Keratinocyte (primary cell): Measurements from ENCODE around the gene IRAK3.

Source experiments
- CTCF ChIP-seq, 3 experiments: IDR thresholded peaks in 1 of 3; conservative IDR thresholded peaks in 1 of 3; optimal IDR thresholded peaks in 1 of 3; 2 replicates in 2 of 3; 3 replicates in 1 of 3; pipeline versions ENCODE3 to v1.5.1; 2011; ENCODE audit warnings: low read length in 3 of 3, mild to moderate bottlenecking in 3 of 3, moderate library complexity in 2 of 3, control low read depth in 1 of 3, inconsistent platforms in 1 of 3; ENCODE audit not compliant: insufficient read depth in 2 of 3; ENCODE audit errors: extremely low read depth in 1 of 3
- EZH2 ChIP-seq: IDR thresholded peaks from one replicate; pipeline ENCODE4 v1.6.1; 2012; ENCODE audit warnings: inconsistent platforms, mild to moderate bottlenecking, low read length, moderate library complexity

GRCh38 chr12:66166561-66166960 lies 22.5 kb upstream of the IRAK3 start:
- no peak for TF ChIP-seq CTCF (optimal IDR thresholded peaks at IDR 0.05 in 1 of 3, IDR thresholded peaks at IDR 0.05 in 1 of 3, conservative IDR thresholded peaks at IDR 0.05 in 1 of 3; ENCODE audit: extremely low read depth in 1 of 3, insufficient read depth in 2 of 3, low read length in 3 of 3)
- TF ChIP-seq EZH2: no peak
